Natural killer cell (primary cell): ENCODE measurements around the gene TTC7B. TPM values are rescaled to one million over a fixed set of nuclear protein-coding genes. Genes with fewer than 3 reads are reported as not detected.
"Not testable (repeated sequence)": the region's sequence is repeated elsewhere in the genome, so short reads cannot be mapped to it uniquely, and the experiment has no call there.

Experiments
- ATAC-seq, 3 donors: fragments of 150-1000 bp in 2 of 3; fragments of 200-7000 bp in 1 of 3; cut with Tn5 transposase; 1 replicate in 1 of 3; 2 replicates in 2 of 3; pipeline ENCODE4 v1.10.0; 2021; ENCODE audit warnings: mild to moderate bottlenecking in 2 of 3, moderate library complexity in 2 of 3
- DNase-seq, 2 donors: peaks; one replicate each; pipeline versions ENCODE4 v3.0.0 to v3.0.0-alpha.2; 2013 to 2021; ENCODE audit warnings: mixed read lengths in 1 of 2
- H3K27ac ChIP-seq: one replicate; pipeline ENCODE4 v1.5.1; 2013; ENCODE audit warnings: mild to moderate bottlenecking, low read length
- H3K27me3 ChIP-seq: one replicate; pipeline ENCODE4 v1.6.1; 2013; ENCODE audit warnings: low read length; ENCODE audit not compliant: control insufficient read depth, insufficient read depth
- H3K36me3 ChIP-seq: one replicate; pipeline ENCODE4 v1.6.1; 2013; ENCODE audit warnings: low read length; ENCODE audit not compliant: control insufficient read depth, insufficient read depth
- H3K4me1 ChIP-seq: one replicate; pipeline ENCODE4 v1.6.1; 2013; ENCODE audit warnings: low read length; ENCODE audit not compliant: control insufficient read depth, insufficient read depth
- H3K4me3 ChIP-seq: one replicate; pipeline ENCODE4 v1.5.1; 2013; ENCODE audit warnings: low read length
- H3K9me3 ChIP-seq: one replicate; pipeline ENCODE4 v1.6.1; 2013; ENCODE audit warnings: low read length; ENCODE audit not compliant: control insufficient read depth, insufficient read depth
- H3K27ac Mint-ChIP-seq, 2 donors: one replicate each; pipeline ENCODE4 v1.8.0; 2022; ENCODE audit warnings: mild to moderate bottlenecking in 2 of 2, mixed read lengths in 2 of 2, moderate library complexity in 1 of 2
- H3K27me3 Mint-ChIP-seq, 2 donors: one replicate each; pipeline ENCODE4 v1.8.0; 2022; ENCODE audit warnings: low read depth in 2 of 2, mixed read lengths in 2 of 2
- H3K36me3 Mint-ChIP-seq: one replicate; pipeline ENCODE4 v1.8.0; 2022; ENCODE audit warnings: mixed read lengths
- H3K4me1 Mint-ChIP-seq, 2 donors: one replicate each; pipeline ENCODE4 v1.8.0; 2022; ENCODE audit warnings: mixed read lengths in 2 of 2
- H3K4me3 Mint-ChIP-seq: one replicate; pipeline ENCODE4 v1.8.0; 2022; ENCODE audit warnings: mild to moderate bottlenecking, moderate library complexity, mixed read lengths
- H3K9me3 Mint-ChIP-seq, 2 donors: one replicate each; pipeline ENCODE4 v1.8.0; 2022; ENCODE audit warnings: mixed read lengths in 2 of 2
- CTCF ChIP-seq: fragments of 200-600 bp; IDR thresholded peaks from one replicate; pipeline ENCODE4 v1.8.0; 2022; ENCODE audit warnings: antibody characterized with exemption
- WGBS: methylation state at CpG from one replicate; pipeline ENCODE4 v1.1.7; 2013; ENCODE audit warnings: missing lambda C conversion rate; ENCODE audit not compliant: insufficient coverage; 5-methylcytosine and 5-hydroxymethylcytosine counted together
- intact Hi-C: fragments of 100-400 bp; cut with micrococcal nuclease; formaldehyde crosslinking; loops from one replicate; pipeline ENCODE4 v1.14.2; 2022
- total RNA-seq, 4 donors: library from RNA; stranded (reverse); fragments of 120-200 nt in 1 of 4; gene quantifications; one replicate each; pipeline versions ENCODE4 v1.2.3 to v1.2.4, GENCODE V29; 2013 to 2022

Gene TTC7B
- total RNA-seq, 3 donors from 2014 or later (not counting 1 experiment from before 2014, with no cell fraction given): 1.7 to 17.2 (median 5.9) TPM

- H3K36me3 Mint-ChIP-seq: no peaks in the 10 kb centered on the region
- H3K4me3 Mint-ChIP-seq: no peak overlapping the region
- Histone ChIP-seq H3K27me3 (peaks cover 3% of the 10 kb centered on the region), H3K27ac (no peak overlapping the region), H3K4me1 (peaks cover 19% of the 10 kb centered on the region), H3K4me3 (no peak overlapping the region), H3K36me3 (no peaks in the 10 kb centered on the region), H3K9me3 (no peaks in the 10 kb centered on the region)
- DNase-seq (no peak), ATAC-seq (no peak)
- 91% methylated on average over 3 of the region's 3 CpGs for WGBS
- peaks cover 17 to 19% of the 10 kb centered on the region in 2 donors for H3K4me1 Mint-ChIP-seq
- TF ChIP-seq CTCF: no peak
- no peak overlapping the region for H3K27ac Mint-ChIP-seq
- peaks cover 0 to 3% of the 10 kb centered on the region in 2 donors for H3K27me3 Mint-ChIP-seq
- intact Hi-C loops: no loop called here
- no peaks in the 10 kb centered on the region for H3K9me3 Mint-ChIP-seq
Observed at GRCh38 chr14:90839889-90840266, 23.6 kb upstream of the TTC7B start.

GRCh38 chr14:90839024-90839888, 23.0 kb upstream of the TTC7B start:
- intact Hi-C loops: no loop called here
- ATAC-seq: no peak
- Histone ChIP-seq H3K27ac (no peak overlapping the region), H3K4me1 (peaks cover 19% of the 10 kb centered on the region), H3K4me3 (no peak overlapping the region), H3K36me3 (no peaks in the 10 kb centered on the region), H3K27me3 (peaks cover 3% of the 10 kb centered on the region), H3K9me3 (no peaks in the 10 kb centered on the region)
- no peaks in the 10 kb centered on the region for H3K9me3 Mint-ChIP-seq
- H3K4me1 Mint-ChIP-seq: peaks cover 17 to 19% of the 10 kb centered on the region in 2 donors
- H3K36me3 Mint-ChIP-seq: no peaks in the 10 kb centered on the region
- H3K27ac Mint-ChIP-seq: no peak overlapping the region
- DNase-seq: no peak
- H3K4me3 Mint-ChIP-seq: no peak overlapping the region
- TF ChIP-seq CTCF: no peak
- H3K27me3 Mint-ChIP-seq: peaks cover 0 to 3% of the 10 kb centered on the region in 2 donors
- 87% methylated on average over 10 of the region's 10 CpGs for WGBS

- peaks cover 17 to 19% of the 10 kb centered on the region in 2 donors for H3K4me1 Mint-ChIP-seq
- H3K9me3 ChIP-seq, H3K4me3 ChIP-seq, H3K27ac ChIP-seq, intact Hi-C loops, ATAC-seq, DNase-seq, H3K9me3 Mint-ChIP-seq, H3K36me3 Mint-ChIP-seq, H3K27me3 ChIP-seq, H3K36me3 ChIP-seq, H3K27me3 Mint-ChIP-seq, H3K27ac Mint-ChIP-seq, H3K4me3 Mint-ChIP-seq: not testable (repeated sequence)
- WGBS: 95% methylated on average over 8 of the region's 8 CpGs
- peaks cover 19% of the 10 kb centered on the region for H3K4me1 ChIP-seq
Observed at GRCh38 chr14:90838531-90838930, 22.3 kb upstream of the TTC7B start.

- no peaks in the 10 kb centered on the region for H3K36me3 Mint-ChIP-seq
- DNase-seq: no peak
- H3K4me3 Mint-ChIP-seq: no peak overlapping the region
- 96% methylated on average over 9 of the region's 9 CpGs for WGBS
- H3K27ac ChIP-seq: no peak overlapping the region
- H3K4me1 ChIP-seq: peaks cover 11% of the 10 kb centered on the region
- H3K36me3 ChIP-seq: no peaks in the 10 kb centered on the region
- no peaks in the 10 kb centered on the region for H3K9me3 Mint-ChIP-seq
- H3K27me3 Mint-ChIP-seq: peaks cover 0 to 5% of the 10 kb centered on the region in 2 donors
- ATAC-seq: no peak
- intact Hi-C loops: no loop called here
- TF ChIP-seq CTCF: no peak
- H3K27me3 ChIP-seq: peaks cover 3% of the 10 kb centered on the region
- H3K4me1 Mint-ChIP-seq: peaks cover 10 to 11% of the 10 kb centered on the region in 2 donors
- H3K4me3 ChIP-seq: no peak overlapping the region
- no peak overlapping the region for H3K27ac Mint-ChIP-seq
- no peaks in the 10 kb centered on the region for H3K9me3 ChIP-seq
Observed at GRCh38 chr14:90837355-90837754, 21.1 kb upstream of the TTC7B start.
